GM18909 (cell line): ENCODE results near the gene CPNE1.

Experiments used
- ATAC-seq: cut with Tn5 transposase; IDR thresholded peaks from one replicate; pipeline ENCODE4 v1.9.1; 2021; ENCODE audit warnings: mild to moderate bottlenecking; ENCODE audit not compliant: unreplicated experiment, poor library complexity

The CPNE1 gene

DNA sequence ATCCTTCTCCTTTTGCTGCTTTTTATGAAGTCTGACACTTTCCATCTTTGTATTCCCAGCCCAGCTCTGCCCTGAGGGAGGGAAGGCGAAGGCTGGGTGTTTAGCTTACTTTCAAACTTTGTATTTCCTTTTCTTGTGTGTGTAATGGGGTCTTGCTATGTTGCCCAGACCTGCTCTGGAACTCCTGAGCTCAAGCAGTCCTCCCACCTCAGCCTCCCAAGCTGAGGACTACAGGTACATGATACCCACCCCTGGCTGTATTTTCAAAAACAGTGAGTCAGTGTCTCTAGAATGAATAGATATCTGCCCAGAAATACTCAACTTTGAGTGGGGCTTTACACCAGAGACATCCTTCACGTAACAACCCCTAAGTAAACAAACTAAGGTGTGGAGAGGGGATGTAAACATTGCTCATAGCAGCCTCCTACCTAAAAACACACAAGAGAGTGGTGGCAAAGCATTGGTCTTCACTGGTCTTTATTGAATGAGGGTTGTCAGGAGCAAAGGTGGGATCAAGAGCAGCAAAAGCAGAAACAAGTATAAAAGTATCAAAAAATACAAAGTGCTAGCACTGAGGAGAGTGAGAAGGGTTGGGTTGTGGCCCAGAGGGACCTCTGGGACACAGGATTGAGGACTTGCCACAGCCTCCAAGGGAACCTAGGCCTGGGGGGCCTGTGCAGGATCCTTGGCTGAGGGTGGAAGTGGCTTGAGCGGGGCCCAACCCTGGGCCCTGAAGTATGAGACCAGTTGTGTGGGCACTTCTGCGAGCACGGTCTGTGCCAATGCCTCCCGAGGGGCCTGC, 38.9 kb downstream of the CPNE1 start:
- ATAC-seq, result no peak

DNA sequence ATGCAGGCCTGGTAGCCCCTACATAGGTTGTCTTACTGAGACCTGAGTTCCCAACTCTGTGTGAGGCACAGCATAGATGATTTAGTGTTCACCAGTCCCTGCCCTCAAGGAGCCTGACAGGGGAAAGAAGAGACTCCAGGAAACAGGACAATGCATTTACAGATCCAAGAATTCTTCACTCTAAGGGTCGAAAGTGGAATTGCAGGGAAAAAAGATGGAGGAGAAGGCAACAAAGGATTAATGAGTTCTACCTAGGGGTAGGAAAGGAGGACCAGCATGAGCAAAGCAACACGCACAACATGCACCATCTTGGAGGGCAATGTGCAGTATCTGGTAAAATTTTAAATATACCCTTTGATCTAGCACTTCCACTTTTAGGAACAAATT, 43.1 kb downstream of the CPNE1 start:
- ATAC-seq, result no peak

DNA sequence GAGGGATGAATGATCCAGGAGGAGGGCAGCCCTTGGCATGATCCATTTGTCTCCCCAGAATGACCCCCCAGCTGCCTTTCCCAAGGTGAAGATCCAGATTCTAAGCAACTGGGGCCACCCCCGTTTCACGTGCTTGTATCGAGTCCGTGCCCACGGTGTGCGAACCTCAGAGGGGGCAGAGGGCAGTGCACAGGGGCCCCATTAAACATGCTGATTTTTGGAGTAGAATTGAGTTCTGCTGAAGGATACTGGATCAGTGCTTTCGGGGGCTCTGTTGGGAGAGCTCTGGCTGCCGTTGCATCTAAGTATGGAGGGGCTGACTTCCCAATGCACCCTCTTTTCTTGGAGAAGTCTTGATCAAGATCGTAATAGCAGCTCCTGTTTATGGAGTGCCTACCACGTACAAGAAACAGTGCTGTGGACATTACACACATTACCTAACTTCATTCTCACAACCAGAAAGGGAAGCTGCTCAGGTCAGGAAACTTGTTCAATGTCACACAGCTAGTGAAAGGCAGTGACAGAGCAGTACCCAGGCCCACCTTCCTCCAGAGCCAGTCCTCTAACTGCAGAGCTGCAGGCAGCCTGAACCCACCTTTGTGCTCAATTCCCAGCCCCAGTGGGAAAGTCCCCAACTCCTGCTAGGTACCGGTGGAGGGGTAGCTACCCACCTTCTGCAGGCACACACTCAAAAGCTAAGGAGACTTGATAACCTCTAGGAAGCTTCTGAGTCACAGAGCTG, 43.7 kb downstream of the CPNE1 start:
- no peak for ATAC-seq

DNA sequence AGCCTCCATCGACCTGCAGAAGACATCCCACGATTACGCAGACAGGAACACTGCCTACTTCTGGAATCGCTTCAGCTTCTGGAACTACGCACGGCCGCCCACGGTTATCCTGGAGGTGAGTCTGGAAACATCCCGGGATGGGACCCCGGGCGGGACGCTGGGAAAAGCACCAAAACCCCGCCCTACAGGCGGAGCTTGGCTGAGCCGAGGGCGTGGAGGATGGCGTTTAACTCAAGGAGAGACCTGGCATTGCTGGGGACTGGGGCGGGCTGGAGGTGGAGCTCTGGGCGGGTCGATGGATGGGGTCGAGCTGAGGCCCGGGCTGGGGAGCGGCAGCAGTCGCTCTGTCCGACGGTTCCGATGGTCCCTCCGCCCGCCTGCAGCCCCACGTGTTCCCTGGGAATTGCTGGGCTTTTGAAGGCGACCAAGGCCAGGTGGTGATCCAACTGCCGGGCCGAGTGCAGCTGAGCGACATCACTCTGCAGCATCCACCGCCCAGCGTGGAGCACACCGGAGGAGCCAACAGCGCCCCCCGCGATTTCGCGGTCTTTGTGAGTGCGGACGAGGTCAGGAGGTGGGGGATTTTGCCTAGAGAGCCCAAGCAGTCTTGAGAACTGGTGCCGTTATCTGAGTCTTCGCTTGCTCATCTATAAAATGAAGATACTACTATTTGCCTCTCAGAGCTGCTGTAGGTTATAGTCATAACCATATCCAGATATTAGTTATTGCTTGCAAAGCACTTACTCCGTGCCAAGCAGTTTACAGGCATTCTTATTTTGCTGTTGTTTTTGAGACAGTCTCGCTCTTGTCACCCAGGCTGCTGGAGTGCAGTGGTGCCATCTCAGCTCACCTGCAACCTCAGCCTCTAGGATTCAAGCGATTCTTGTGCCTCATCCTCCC, 45.3 kb downstream of the CPNE1 start:
- ATAC-seq, result peak; percentile 38

GRCh38 chr20:35618263-35619131, 46.2 kb downstream of the CPNE1 start:
- no peak for ATAC-seq

DNA sequence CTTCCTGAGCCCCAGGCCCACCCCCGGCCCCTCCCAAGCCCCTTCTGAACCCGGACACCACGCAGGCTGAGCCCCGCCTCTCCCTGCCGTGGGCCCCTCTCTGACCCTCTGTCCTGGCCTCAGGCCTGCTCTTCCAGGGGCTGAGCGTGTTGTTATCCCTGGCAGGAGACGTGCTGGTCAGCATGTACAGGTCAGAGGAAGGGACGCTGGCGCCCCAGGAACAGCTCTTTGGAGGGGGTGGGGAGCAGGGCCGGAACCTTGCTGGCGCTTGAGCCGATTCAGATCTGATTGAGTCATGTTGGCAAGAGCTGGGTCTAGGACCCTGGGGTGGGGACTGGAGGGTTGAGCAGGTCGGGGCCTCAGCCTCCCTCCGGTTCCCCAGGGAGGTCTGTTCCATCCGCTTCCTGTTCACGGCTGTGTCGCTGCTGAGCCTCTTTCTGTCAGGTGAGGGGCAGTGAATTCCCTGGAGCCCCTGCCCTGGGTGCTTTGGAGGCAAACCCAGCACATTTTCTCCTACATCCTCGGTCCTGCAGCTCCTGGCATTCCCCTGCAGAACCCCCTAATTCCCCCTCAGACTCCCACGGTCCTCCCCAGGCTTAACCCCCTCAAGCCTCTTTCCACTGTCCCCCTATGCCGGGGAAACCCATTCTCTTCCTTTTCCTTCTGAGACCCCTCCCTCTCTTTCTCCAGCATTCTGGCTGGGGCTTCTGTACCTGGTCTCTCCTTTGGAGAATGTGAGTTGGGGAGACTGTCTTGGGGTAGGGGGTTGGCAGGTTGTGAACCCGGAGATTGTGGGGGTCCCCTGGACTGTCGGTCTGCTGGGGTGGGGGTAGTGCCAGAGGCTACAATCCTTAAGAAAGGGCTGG, 47.1 kb downstream of the CPNE1 start:
- ATAC-seq, result no peak

DNA sequence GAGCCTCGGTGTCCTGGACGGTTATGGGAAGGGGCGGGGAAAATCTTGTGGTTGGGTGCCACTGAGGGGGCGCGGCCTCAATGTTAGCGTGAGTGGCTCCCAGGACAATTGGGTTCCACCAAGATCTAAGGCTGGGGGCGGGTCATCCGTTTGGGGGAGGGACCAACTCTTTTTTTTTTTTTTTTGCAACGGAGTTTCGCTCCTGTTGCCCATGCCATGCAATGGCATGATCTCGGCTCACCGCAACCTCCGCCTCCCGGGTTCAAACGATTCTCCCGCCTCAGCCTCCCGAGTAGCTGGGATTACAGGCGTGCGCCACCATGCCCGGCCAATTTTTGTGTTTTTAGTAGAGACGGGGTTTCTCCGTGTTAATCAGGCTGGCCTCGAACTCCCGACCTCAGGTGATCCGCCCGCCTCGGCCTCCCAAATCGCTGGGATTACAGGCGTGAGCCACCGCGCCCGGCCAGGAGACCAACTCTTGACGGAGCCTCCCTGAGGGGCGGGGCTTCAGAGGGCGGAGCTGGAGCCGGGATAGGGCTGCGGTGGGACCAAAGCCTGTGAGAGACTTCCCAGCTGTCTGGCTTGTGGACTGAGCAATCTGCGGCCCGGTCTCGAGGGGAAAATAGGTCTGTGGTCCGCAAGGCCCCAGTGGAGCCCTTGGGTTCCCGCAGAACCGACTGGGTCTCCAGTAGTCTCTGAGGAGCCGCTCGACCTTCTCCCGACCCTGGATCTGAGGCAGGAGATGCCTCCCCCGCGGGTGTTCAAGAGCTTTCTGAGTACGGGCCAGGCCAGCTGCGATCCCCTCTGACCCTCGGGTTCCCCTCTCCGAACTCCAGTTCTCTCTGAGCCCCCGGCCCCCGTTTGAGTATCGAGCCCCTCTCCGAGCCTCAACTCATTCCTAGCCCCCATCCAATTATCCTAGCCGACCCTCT, 48.0 kb downstream of the CPNE1 start:
- no peak for ATAC-seq

DNA sequence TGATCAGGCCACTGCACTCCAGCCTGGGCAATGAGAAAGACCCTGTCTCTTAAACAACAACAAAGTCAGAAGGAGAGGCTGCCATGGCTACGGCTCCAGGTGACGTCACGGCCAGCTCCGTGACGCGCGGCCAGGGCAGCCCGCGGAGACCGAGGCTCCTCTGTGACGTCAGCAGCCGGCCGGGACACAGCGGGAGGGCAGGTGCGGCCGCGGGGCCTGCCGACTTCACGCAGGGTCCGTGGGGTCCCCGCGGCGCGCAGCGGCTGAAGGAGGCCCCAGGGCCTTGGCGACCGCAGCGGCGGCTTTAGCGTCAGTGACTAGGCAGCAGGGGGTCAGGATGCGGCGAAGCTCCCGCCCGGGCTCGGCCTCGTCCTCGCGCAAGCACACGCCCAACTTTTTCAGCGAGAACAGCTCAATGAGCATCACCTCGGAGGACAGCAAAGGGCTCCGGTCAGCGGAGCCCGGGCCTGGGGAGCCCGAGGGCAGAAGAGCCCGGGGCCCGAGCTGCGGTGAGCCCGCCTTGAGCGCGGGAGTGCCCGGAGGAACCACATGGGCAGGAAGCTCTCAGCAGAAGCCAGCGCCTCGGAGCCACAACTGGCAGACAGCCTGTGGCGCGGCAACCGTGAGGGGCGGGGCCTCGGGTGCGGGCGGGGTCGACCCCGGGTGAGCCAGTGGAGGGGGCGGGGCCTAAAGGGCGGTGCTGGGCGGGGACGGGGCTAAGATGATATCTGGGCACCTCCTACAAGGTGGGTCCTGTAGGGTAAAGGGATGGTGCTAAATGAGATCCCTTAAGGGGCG, 48.8 kb downstream of the CPNE1 start, which contains the start of gene SPAG4:
SPAG4 (plus strand) TSS at position 163 of the 798 bp plus-strand sequence; CDS start at position 338, 175 bp downstream.
- peak; percentile 78 for ATAC-seq

DNA sequence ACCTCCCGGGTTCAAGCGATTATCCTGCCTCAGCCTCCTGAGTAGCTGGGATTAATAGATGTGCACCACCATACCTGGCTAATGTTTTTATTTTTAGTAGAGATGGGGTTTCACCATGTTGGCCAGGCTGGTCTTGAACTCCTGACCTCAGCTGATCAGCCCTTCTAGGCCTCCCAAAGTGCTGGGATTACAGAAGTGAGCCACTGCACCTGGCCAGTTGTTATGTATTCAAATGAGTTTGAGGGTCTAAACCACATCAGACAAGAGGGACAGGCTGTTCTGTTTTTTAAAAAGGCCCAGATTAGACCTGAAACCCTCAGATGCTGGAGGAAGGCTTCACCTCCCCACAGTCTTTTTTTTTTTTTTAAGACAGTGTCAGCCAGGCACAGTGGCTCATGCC, 53.2 kb downstream of the CPNE1 start:
- no peak for ATAC-seq

- ATAC-seq, result no peak
Observed at GRCh38 chr20:35610833-35611427, 53.8 kb downstream of the CPNE1 start.

DNA sequence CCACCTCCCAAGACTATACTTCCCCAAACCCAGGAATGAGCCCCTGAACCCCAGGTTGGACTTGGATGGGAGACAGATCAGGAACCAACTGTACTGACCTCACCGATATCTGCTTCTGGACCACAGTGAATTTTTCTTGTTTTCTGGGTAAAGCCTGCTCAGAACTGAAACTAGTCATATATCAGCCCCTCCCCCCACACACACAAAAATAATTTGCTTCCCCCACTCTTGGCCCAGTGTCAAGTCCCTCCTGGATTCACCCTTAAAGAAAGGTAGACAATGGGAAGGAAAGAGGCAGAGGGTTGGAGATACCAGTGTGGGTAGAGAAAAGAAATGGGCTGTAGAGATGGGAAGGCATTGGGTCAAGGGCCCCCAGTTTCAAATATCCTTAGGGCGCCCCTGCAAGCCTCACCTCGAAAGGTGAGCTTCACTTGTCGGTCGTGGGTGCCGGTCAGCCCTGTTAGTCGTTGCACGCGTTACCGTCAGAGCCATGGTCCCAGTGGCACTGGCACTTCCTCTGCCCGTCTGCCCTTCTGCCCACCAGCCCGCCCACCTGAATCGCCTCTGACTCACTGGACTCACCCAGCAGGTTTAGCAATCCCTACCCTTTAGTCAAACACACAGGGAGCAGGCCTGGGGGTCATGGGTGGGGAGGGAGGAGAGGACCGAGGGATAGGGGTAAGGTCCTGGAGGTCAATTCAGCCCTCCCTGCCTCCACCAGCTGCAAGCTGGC, 57.5 kb downstream of the CPNE1 start:
- no peak for ATAC-seq

- no peak for ATAC-seq
Observed at GRCh38 chr20:35606127-35606526, 58.6 kb downstream of the CPNE1 start.

GRCh38 chr20:35604449-35604747, 60.3 kb downstream of the CPNE1 start:
- ATAC-seq, result no peak

GRCh38 chr20:35603695-35604448, 60.8 kb downstream of the CPNE1 start:
- ATAC-seq, result no peak

DNA sequence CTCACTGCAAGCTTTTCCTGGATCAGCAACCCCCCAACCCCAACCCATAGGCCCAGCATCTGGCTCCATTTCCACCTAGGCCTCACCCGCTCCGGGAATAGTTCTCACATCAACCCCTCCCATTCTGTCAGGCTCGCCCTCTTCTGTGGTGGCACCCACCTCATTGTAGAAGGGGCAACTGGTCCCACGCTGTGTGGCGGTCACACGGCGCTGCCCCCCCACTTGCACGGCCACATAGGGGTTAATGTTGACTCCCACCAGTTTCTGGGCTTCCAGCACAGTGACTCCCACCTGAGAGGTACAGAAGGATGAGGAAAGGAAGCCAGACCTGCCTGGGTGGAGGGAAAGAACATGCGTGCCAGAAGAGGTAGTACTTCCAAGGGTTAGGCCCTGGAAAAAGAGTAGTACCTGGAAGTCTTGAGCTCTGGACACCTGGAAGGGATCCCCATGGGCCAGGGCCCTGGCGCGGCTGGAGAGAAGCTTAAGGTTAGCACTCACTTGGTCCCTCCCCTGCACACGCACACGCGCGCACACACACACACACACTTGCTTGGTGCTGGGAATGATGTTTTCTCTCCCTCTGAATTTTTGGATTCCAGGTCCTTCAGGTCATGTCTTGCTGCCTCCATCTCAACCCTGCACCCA, 61.7 kb downstream of the CPNE1 start:
- no peak for ATAC-seq
